IPS DF 4.7 (cell line): ENCODE results near the gene NRAP.

Experiments
- DNase-seq: peaks from one replicate; pipeline ENCODE4 v3.0.0-alpha.2; 2013; ENCODE audit warnings: low spot score; ENCODE audit errors: extremely low read depth

The NRAP gene

DNA sequence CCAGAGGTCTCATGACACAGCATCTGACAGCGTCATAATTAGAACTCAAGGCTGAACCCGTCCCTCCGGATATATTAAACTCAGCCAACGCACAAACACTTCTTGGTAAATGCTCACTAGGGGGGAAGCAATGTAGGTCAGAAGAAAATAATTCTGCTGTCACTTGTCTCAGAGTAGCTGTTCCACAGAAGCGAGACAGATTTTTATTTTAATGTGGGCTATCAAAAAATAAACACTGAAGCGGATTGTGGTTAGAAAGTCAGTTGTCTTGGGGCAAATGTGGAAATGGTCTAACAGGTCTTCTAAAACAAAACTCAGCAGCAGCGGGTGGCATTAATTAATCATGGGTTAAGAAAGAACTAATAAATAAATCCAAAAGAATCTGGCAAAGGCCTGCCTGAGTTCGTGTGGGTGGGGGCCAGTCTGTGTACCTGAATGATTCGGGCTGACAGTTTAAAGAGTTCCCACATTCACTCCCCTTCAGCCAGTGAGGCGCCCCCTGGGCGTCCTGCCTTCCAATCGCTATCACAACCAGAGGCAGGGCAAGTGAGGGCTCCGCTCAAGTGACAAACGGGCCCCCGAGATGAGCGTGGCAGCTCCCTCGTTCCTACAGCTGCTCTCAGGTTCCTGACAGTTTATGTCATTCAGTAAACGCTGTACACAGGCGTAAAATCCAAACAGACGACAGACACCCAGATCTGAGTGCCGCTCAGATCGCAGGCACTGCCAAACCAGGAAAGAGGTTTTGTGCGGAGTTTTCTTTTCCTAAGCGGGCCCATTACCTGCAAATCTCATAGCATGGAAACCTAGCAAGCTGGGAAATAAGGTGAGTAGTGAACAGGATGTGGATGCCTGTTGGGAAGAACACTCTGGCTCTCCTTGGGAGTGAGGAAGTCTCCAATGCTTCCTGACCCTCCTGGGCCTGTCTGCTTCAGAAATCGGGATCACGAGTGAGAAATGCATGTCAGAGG is 52.9 kb downstream of the NRAP start:
- DNase-seq, result no peak

DNA sequence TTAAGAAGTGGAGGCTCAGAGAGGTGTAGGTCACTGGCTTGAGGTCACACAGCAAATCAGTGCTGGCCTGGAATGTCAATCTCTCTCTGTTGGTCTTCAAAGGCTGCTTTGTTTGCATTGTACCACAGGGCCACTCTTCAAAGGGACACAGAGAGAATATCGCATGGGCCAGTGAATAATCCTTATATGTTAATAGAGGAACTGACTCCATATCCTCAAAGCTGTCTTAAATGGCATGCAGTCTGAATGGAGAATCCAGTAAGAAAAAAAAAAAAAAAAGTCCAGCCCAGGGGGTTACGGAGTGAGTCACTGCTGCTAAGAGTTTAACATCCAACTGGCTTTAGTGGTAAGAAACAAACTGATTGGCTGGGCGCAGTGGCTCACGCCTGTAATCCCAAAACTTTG is 54.1 kb downstream of the NRAP start:
- DNase-seq, result no peak

DNA sequence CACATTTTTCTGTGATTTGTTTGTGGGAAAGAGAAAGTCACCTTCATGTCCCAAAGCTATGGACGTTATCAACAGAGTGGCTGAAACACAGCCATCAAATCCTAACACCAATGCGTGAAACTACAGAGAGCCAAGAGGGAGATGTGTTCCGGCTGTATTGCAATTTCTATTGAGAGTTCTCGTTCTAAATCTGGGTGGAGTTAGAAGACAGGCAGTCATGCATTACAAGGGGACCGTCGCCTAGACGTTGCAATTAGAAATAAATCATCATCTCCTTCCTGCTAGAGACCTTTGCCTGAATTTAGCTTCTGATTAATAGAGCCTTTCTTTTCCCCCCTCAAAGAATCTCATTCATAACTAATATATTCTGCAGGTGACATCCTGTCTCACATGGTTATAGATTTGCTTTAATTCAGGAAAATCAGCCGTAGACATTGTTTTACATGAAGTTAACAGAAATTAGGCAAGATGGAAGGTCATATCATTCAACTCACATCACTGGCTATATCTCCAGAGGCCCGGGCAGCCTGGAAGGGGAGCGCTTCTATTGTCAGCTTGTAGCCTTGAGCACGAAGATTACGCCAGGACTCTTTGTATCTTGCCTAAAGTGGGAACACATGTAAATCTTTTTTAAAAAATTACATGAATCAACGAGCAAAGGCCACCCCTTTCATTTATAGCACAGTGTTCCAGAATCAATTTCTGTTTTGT is 58.4 kb downstream of the NRAP start:
- no peak for DNase-seq

DNA sequence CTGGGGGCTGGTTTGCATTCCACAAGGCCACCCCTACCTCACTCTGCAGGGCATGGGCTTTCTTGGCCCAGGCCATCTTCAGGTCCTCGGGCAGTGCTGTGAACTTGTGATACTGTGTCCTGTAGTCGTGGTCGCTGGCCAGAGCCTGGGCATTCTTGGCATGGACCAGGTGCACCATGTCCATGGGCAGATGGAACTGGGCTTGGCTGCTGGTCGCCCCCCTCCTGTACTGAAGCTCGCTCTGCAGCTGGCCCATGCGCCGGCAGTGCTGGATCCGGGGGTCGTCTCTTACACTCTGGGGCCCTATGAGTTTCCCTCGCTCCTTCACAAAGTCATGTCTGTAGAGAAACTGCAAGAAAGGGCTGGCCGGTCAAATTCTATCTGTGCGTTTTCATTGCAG is 59.3 kb downstream of the NRAP start:
- no peak for DNase-seq

DNA sequence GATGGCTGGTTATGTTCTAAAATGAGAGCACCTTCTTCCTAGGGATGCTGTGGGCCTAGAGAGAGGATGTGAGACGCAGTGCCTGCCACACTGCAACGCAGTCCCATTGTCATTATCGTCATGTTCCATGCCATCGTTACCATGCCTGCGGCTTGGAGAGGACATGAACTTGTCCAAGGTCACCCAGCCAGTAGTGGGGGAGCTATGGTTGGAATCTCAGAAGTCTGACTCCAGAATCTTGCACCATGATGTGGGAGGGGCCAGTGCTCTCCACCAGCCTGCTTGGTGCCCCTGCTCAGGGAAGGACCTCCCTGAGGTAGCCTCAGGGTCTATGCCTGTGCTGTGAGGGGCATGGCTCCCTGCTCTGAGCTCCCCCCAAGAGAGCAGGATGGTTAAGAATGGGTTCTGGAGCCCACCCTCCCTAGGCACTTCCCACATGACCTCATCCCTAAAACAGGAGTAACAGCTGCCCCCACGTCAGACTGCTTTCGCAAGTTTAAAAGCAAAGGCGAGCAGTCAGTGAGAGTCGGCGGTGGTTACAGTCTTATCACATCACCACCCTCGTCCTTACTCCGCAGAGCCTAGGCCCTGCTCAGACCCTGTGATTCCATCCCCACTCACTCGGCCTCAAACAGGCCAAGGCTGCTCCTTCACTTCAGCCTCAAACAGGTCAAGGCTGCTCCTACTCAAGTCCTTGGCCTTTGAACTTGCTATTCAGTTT is 60.6 kb downstream of the NRAP start:
- no peak for DNase-seq

DNA sequence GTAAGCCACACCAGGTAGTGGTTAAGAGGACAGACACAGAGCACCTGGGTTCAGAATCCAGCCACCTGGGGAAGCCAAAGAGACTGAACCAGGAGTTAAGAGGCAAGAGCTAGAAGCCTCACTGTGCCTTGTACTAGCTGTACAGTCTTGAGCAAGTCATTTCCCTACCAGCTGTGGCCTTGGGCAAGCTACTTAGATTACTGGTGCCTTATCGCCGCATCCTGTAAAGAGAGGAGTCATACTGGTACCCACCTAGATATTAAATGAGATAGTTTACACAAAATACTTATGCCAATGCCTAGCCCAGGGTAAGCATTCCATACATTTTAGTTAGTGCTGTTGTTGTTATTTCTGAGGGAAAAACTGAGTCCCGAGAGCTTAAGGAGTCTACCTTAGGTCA is 63.3 kb downstream of the NRAP start:
- DNase-seq, result no peak

DNA sequence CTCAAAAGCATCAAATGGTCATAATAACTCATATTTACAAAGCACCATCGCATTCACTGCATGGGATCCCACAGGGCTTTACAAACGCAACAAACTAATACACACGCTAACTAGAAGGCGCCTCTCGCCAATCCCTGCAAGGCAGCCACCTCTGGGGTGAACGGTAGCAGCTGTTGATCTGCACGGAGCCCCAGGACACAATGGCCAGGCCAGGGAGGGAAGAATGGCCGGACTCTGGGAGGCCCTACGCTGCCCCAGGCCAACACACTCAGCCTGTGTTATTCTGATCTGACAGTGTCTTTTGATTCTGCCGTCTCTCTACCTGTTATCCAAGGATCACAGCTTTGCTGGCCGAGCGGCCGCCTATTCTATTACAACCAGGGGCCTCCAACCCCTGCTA is 69.2 kb downstream of the NRAP start:
- DNase-seq, result no peak

DNA sequence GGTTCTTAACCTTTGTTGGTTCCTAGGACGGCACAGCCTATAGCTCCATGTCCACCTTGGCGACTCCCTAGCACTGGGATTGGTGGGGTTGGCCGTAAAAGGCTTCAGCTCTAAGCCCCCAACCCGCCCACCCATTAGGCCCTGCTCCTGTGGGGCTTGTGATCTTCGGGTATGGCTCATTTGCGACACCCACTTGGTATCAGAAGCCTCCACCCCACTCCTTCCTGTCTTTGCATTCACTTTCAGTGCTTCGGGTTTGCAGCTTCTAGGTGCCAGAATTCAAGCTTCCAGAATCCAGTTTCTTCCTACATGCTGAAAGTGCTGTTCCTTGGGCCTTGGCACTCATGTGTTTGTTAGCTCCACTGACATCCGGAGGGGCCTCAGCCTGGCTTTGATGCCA is 71.5 kb downstream of the NRAP start:
- DNase-seq, result no peak

DNA sequence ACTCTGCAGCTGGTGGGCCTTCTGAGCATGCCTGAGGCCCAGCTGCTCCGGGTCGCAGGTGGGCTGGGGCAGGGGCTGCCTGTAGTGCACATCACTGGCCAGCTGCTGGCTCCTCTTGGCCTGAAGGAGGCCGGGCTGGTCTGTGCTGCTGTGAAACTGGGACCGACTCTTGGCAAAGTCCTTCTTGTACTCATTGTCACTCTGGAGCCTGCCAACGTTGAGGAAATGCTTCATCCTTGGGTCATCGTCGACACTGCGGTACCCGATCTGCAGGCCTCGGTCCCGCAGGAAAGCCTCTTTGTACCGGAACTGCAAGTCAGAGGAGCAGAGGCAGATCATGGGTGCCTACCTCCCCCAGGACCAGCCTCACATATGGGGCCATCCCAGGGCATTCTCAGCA is 73.3 kb downstream of the NRAP start:
- DNase-seq, result no peak

DNA sequence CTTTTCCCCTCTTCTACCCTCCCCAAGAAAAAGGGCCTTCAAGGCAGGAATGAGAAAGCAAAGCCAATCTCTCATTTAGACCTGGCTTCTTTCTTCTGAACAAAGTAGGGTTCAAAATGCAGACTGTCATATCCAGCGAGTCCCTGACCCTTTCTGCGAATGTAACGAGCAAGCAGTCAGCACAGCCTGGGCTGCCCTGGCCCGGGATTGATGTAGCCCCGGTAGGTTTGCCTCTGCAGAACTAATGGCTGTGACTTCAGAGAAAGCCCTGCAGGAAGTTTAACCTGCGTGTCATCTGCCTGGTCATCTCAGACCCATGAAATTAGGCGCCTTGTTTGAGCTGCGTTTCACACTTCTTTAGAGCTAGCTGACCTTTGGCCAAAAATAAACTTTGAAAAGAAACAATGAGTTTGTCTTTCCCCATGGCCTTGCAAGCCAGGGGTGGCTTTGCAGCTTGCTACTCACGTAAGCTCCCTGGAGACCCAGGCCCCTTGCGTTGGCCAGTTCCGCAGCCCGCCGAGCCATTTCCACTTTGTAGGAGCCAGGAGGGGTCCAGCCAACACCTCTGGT is 74.6 kb downstream of the NRAP start:
- no peak for DNase-seq

DNA sequence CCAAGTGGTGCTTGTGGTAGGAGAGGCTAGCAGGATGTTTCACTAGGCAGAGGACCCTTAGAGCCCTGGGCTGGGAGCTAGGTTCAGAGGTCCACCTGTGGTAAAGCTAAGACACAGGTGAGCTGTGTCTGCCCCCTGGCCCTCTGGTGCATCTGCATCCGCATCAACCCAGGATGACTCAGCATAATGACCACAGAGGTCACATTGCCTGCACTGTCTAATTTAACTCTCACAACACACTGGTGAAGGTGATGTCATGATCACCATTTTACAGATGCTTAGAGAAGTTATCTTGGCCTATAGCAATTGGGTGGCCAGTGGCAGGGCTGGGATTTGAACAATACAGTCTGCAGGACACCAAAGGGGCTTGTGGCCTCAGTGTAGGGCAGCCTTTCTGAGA is 77.9 kb downstream of the NRAP start:
- DNase-seq, result no peak

DNA sequence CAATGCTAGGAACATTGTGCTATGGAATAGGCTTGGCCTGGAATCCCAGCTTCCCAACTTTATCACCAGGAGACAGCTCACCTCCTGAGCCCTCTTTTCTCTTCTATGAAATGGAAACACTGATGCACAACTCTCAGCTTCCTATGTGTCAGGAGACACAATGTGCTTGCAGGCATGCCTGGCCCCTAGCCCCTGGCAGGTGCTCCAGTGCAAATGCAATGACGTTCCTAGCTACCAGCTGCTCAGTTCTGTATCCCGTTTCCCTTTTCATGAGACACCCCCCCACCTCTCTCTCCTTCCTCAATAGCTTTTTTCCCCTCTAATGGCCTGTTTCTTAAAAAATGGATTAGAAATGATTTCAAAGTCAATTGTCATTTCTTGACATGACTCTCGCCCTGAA is 80.3 kb downstream of the NRAP start:
- DNase-seq, result no peak

DNA sequence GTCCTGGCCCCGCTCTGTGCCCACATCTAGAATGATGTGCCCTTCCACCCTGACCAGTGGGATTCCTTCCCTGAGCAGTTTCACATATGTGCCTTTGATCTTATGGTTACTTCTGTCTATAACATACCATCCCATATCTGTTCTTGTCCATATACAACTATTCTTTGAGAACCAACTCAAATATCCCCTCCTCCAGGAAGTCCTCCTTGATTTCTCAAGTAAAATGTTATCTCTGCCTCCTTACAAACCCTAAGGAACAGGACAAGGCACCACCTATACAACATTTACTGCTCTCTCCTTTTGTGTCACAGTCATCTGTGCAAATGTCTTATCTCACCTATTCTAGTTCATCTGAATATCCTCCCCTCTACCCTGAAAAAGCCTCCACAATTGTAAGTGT is 82.7 kb downstream of the NRAP start:
- DNase-seq, result no peak

DNA sequence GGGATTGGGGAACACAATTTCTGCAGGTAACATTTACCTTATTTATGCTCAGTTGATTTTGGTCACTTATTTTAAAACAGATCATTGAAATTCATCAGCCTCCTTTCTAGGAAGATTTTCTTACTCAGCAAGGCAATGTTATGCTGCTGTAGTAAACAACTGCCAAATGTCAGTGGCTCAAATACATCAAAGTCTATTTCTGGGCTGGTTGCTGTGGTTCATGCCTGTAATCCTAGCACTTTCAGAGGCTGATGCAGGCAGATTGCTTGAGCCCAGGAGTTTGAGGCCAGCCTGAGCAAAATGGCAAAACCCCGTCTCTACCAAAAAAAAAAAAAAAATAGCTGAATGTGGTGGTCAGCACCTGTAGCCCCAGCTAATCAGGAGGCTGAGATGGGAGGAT is 85.1 kb downstream of the NRAP start:
- DNase-seq, result no peak

DNA sequence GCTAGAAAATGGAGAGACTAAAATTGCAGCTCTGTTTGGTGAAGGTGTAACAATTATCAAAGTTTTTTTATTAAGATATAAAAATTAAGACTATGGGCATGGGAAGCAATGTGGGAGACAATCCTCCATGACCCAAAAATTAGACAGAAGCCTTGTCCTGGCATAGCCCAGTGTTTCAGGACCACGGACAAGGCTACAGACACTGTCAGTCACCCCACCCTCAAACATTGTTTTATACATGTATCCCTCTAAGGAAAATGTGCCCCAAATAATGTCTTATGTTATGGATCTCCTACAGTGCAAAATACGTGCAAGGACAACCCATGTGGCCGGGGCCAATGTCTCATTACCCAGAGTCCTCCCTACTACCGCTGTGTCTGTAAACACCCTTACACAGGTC is 87.0 kb downstream of the NRAP start:
- DNase-seq, result no peak

DNA sequence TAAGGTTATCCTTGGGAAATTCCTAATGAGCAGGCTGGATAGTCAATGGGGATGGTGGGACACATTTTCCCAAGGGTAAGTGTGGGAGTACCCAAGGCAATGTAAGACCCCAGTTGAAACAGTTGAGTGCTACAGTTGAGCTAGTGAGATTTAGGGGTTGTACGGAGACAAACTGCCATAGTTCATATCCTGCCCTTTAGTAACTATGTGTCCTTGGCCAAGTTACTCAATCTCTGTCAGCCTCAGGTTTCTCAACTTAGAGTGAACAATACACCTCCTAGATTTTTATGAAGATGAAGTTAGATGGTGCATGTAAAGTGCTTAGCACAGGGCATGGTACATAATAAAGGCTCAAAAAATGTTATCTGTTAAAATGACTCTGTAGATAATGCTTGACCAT is 90.5 kb downstream of the NRAP start:
- no peak for DNase-seq

DNA sequence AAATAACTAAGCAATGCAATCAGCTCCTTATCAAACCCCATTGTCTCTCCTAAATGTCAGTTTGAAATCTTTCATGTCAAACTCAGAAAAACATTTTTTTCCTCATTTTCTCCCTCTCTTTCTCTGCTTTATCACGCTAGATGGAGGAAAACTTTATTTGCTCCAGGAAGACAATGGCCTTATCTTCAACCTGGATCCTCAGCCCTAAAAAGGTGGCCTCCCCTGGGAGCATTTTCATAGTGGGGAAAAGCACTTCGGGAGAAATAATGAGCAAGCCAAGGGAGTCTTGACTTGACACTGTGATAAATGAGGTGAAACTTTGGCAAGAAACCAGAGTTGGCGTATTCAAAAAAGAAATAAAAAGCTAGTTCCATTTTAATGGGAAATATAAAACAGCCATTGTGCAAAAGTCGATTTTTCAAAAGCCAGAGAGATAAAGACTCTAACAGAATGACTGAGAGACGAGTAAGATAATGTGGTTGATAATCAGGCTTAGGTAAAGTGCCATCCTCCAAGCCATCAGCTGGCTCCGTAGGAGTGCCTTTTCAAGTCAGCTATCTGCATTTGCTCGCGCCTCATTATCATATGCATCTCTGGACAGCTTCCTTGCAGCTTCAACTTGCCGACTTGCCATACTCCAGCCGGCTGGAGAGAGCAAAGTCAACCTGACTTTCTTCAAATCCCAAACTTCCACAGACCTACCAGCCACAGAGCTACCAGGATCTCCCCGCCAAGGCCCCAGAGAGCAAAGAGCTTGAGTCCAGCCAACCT is 91.1 kb downstream of the NRAP start:
- DNase-seq, result no peak

DNA sequence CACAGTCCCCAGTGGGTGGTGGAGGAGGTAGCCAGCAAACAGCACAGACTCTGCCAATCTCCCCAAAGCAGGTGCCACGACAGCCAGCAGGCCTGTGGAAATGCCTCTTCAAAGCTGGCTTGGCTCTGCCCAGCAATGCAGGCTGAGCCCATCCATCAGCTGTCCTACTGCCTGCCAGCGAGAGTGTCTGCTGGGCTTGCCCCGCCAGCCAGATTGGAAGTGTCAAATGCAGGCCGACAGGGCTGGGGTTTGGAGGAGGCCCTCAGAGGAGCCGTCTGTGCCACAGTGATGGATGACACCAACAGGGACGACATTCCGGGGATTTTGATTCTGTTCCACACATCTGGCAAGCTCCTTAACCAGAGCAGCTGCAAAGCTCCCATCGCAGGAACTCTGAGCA is 94.3 kb downstream of the NRAP start:
- DNase-seq, result no peak

DNA sequence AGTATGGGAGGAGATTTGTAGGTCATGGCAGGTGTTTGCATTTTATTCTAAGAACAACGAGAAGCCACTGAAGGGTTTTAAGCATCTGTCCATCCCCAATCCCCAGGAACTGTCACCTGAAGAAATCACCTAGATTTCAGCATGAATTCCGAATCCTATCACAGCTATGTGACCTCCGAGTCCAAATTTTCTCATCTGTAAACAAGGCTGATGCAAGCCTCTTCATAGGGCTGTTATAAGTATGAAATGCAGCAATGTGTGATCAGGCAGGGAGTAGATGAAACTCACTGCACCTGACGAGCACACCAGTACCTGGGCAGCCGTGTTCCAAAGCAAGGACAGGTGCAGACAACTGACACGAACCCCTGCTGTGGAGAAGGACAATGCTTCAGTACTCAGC is 97.0 kb downstream of the NRAP start:
- no peak for DNase-seq

DNA sequence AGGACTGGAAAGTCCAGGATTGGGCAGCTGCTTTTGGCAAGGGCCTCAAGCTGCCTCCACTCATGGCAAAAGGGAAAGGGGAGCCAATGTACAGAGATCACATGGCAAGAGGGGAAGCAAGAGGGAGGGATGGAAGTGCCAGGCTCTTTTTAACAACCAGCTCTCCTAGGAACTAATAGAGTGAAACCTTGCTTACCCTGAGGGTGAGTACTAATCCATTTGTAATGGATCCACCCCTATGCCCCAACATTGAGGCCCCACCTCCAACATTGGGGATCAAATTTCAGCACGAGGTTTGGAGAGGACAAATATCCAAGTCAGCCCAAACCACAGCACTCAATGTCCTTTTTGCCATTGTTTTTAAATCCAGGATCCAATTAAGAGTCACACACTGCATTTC is 98.5 kb downstream of the NRAP start:
- no peak for DNase-seq
